Testis (tissue), 2 donors: ENCODE measurements around the gene SLC2A6.

Experiments
- CTCF ChIP-seq, 3 experiments: fragments of 450-650 bp in 2 of 3; fragments of 200-600 bp in 1 of 3; sonication (generic) in 1 of 3; IDR thresholded peaks; one replicate each; pipeline ENCODE4 v1.5.1; 2016 to 2019; ENCODE audit warnings: antibody characterized with exemption in 3 of 3, mild to moderate bottlenecking in 2 of 3, moderate library complexity in 1 of 3
- POLR2A ChIP-seq: fragments of 450-650 bp; IDR thresholded peaks from one replicate; pipeline ENCODE4 v1.6.1; 2017; ENCODE audit warnings: antibody characterized with exemption, mild to moderate bottlenecking, moderate library complexity

DNA sequence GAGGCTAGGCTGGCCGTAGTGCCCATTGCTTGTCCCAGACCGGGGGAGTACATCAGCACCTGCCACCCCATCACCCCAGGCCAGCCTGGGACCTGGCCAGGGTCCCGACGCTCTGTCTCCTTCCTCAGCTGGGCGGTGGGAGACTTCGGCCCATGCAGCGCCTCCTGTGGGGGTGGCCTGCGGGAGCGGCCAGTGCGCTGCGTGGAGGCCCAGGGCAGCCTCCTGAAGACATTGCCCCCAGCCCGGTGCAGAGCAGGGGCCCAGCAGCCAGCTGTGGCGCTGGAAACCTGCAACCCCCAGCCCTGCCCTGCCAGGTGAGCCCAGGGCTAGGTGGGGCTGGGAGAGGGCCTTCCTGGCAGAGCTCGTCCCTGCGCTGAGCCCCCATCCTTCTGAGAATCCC is 35.7 kb downstream of the SLC2A6 start:
- TF ChIP-seq CTCF (IDR thresholded peaks at IDR 0.05) (no peak), POLR2A (no peak)
